OCI-LY7 (cell line): ENCODE measurements around the gene TEKT2. TPM values are rescaled to one million over a fixed set of nuclear protein-coding genes. Genes with fewer than 3 reads are reported as not detected.

Experiments used
- BruUV-seq: library from RNA; stranded (reverse); fragments of 400-500 nt; replicated peaks from 2 replicates; lab custom pipeline; 2021; lab: Mats Ljungman, UMichigan
- CTCF ChIA-PET: fragments of 300-600 bp; sonication (Branson Sonifier 250); formaldehyde crosslinking; loops from one replicate; lab custom pipeline; 2022; ENCODE audit warnings: antibody characterized with exemption; ENCODE audit not compliant: unreplicated experiment; lab: Charles Lee
- POLR2A ChIA-PET: fragments of 300-600 bp; sonication (Branson Sonifier 250); formaldehyde crosslinking; loops from one replicate; lab custom pipeline; 2022; ENCODE audit warnings: antibody characterized with exemption; lab: Charles Lee
- DNase-seq: peaks from one replicate; pipeline ENCODE4 v3.0.0-alpha.2; 2015; ENCODE audit warnings: low spot score
- H2AFZ ChIP-seq: fragments of 200-600 bp; sonication (generic), shearing (Covaris generic); 2 replicates; pipeline ENCODE4 v1.6.1; 2014; ENCODE audit warnings: mild to moderate bottlenecking, antibody characterized with exemption, low read length, moderate library complexity
- H3K27ac ChIP-seq: fragments of 200-600 bp; sonication (generic); 2 replicates; pipeline ENCODE4 v1.5.1; 2014; ENCODE audit warnings: mixed run types, low read depth, mild to moderate bottlenecking, moderate library complexity, low read length, inconsistent platforms; ENCODE audit not compliant: poor library complexity, severe bottlenecking
- H3K36me3 ChIP-seq: fragments of 200-600 bp; sonication (generic); 2 replicates; pipeline ENCODE4 v1.6.1; 2014; ENCODE audit warnings: mild to moderate bottlenecking, antibody characterized with exemption, low read length, moderate library complexity, mixed read lengths; ENCODE audit not compliant: insufficient read depth
- H3K4me1 ChIP-seq: fragments of 200-600 bp; sonication (generic); 2 replicates; pipeline ENCODE4 v1.5.1; 2014; ENCODE audit warnings: mild to moderate bottlenecking, low read length; ENCODE audit not compliant: insufficient read depth, poor library complexity, severe bottlenecking
- H3K4me2 ChIP-seq: fragments of 200-600 bp; sonication (generic); 2 replicates; pipeline ENCODE4 v1.6.1; 2014; ENCODE audit warnings: mild to moderate bottlenecking, low read length
- H3K4me3 ChIP-seq: fragments of 200-600 bp; sonication (generic); 2 replicates; pipeline ENCODE4 v1.5.1; 2014; ENCODE audit warnings: mild to moderate bottlenecking, low read depth, low read length; ENCODE audit not compliant: poor library complexity, severe bottlenecking
- H3K79me2 ChIP-seq: fragments of 200-600 bp; sonication (generic); 2 replicates; pipeline ENCODE4 v1.6.1; 2016; ENCODE audit warnings: low read depth, mild to moderate bottlenecking, low read length, moderate library complexity, mixed read lengths; ENCODE audit not compliant: insufficient read depth
- H3K9me2 ChIP-seq: fragments of 200-600 bp; sonication (generic); 2 replicates; pipeline ENCODE4 v1.6.1; 2016; ENCODE audit warnings: mild to moderate bottlenecking, low read length, mixed read lengths; ENCODE audit not compliant: insufficient read depth
- H3K9me3 ChIP-seq: fragments of 200-600 bp; sonication (generic); 2 replicates; pipeline ENCODE4 v1.6.1; 2014; ENCODE audit warnings: mild to moderate bottlenecking, mixed run types, low read length, mixed read lengths
- H4K20me1 ChIP-seq: fragments of 200-600 bp; sonication (generic); 2 replicates; pipeline ENCODE4 v1.6.1; 2014; ENCODE audit warnings: mild to moderate bottlenecking, antibody characterized with exemption, low read length, moderate library complexity, mixed read lengths; ENCODE audit not compliant: insufficient read depth
- EZH2phosphoT487 ChIP-seq: fragments of 200-600 bp; sonication (generic); IDR thresholded peaks from 2 replicates; pipeline ENCODE4 v1.6.1; 2018; ENCODE audit warnings: low read depth, borderline replicate concordance, mild to moderate bottlenecking, mixed run types, antibody characterized with exemption, low read length, moderate library complexity, mixed read lengths
- intact Hi-C: fragments of 100-400 bp; cut with micrococcal nuclease; formaldehyde crosslinking; loops from one replicate; pipeline ENCODE4 v1.10.0; 2022; ENCODE audit not compliant: unreplicated experiment
- total RNA-seq, 2 experiments: library from RNA; depleted of rRNA in 1 of 2; stranded (reverse); fragments of >200 nt in 1 of 2; shearing (Covaris generic) in 1 of 2; gene quantifications; 2 replicates each; pipeline ENCODE4 v1.2.3, GENCODE V29; 2014 to 2022
- TF ChIP-seq, protein P1 (sequence below): fragments of 200-600 bp; sonication (generic); conservative IDR thresholded peaks from 2 replicates; pipeline ENCODE4 v1.5.1; 2014; ENCODE audit warnings: mild to moderate bottlenecking, antibody characterized with exemption, low read length, moderate library complexity, mixed read lengths

The TEKT2 gene
- total RNA-seq, 2 experiments from 2014 or later, result not detected

DNA sequence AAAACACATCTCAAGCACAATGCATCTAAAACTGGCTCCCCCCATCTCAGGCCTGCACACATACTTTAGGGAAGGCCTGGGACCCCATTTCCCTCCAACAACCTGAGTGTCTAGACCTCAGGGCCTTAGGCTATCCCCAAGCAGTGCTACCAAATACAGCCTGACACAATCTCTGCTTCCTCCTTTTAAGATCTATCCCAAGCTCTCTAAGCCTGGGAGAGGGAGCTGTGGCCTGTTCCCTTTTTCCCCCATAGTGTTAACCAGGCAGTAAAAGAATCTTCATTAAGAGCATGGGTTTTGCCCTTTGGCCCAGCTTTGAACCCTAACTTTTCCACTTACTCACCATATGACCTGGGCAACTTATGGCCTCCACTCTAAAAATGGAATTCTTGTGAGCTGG lies 51.9 kb downstream of the TEKT2 start:
- POLR2A ChIA-PET, result no interaction called here

DNA sequence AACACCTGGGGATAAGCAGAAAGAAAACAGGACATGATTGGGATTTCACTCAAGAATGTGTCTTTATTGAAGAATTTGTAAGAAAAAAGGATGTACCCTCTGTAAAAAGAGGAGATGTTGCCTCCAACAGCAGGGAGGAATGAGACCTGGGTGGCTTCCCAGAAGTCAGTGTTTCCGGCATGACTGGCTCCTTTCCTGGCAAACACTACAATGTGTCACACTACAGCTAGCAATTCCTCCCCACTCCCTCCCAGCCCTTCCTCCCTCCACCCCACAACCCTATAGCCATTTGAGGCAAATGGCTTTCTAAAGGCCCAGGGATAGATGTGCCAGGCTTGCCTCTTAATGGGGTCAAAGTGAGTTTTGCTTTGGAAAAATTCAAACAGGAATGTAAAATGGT lies 52.6 kb downstream of the TEKT2 start:
- no peaks in the 10 kb centered on the region for H3K9me3 ChIP-seq
- H3K79me2 ChIP-seq, result no peaks in the 10 kb centered on the region
- DNase-seq, result no peak
- H3K4me2 ChIP-seq, result no peak overlapping the region
- no peaks in the 10 kb centered on the region for H3K4me1 ChIP-seq
- no peaks in the 10 kb centered on the region for H3K9me2 ChIP-seq
- CTCF ChIA-PET, result no interaction called here
- H2AFZ ChIP-seq, result no peak overlapping the region
- no TSS peak for BruUV-seq
- peaks cover 50% of the 10 kb centered on the region for H3K36me3 ChIP-seq
- no peak overlapping the region for H3K27ac ChIP-seq
- TF ChIP-seq EZH2phosphoT487, result no peak
- TF ChIP-seq, protein P1, sequence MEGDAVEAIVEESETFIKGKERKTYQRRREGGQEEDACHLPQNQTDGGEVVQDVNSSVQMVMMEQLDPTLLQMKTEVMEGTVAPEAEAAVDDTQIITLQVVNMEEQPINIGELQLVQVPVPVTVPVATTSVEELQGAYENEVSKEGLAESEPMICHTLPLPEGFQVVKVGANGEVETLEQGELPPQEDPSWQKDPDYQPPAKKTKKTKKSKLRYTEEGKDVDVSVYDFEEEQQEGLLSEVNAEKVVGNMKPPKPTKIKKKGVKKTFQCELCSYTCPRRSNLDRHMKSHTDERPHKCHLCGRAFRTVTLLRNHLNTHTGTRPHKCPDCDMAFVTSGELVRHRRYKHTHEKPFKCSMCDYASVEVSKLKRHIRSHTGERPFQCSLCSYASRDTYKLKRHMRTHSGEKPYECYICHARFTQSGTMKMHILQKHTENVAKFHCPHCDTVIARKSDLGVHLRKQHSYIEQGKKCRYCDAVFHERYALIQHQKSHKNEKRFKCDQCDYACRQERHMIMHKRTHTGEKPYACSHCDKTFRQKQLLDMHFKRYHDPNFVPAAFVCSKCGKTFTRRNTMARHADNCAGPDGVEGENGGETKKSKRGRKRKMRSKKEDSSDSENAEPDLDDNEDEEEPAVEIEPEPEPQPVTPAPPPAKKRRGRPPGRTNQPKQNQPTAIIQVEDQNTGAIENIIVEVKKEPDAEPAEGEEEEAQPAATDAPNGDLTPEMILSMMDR, result no peak
- intact Hi-C loops, result no loop called here
- POLR2A ChIA-PET, result no interaction called here
- H3K4me3 ChIP-seq, result no peak overlapping the region
- no peaks in the 10 kb centered on the region for H4K20me1 ChIP-seq

More for the DNA sequence above, 51.9 kb downstream of the TEKT2 start:
- no peaks in the 10 kb centered on the region for H3K4me1 ChIP-seq
- H3K4me2 ChIP-seq, result no peak overlapping the region
- H3K36me3 ChIP-seq, result peaks cover 47% of the 10 kb centered on the region
- H4K20me1 ChIP-seq, result no peaks in the 10 kb centered on the region
- H3K4me3 ChIP-seq, result no peak overlapping the region
- intact Hi-C loops, result no loop called here
- TF ChIP-seq, protein P1, result no peak
- TF ChIP-seq EZH2phosphoT487, result no peak
- CTCF ChIA-PET, result interaction anchor here (1.0 to 1.6 kb wide), 4 partner anchors 25 to 52 kb away, joined by 3 to 4 read pairs (median 3); no protein-coding TSS in a partner anchor
- H2AFZ ChIP-seq, result no peak overlapping the region
- H3K9me3 ChIP-seq, result no peaks in the 10 kb centered on the region
- no peaks in the 10 kb centered on the region for H3K79me2 ChIP-seq
- no peak overlapping the region for H3K27ac ChIP-seq
- no peaks in the 10 kb centered on the region for H3K9me2 ChIP-seq
- BruUV-seq, result no TSS peak
- no peak for DNase-seq

DNA sequence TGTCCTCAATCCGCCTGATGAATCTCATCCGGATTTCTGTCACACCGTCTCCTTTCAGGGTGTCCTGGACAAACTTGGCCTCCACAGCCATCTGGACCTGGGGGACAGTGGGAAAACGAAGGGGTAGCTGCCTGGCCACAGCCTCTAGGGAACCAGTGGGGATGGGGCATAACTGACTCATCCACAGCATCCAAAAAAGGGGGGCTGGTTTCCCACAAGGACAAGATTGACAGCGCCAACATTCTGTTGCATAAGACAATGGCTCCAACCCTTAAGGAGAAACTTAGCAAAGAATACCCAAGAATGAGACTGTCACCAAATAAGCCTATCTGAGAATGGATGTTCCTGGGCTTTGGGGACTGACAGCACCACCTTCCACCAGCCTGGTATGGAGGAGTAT lies 53.3 kb downstream of the TEKT2 start:
- POLR2A ChIA-PET, result no interaction called here
- intact Hi-C loops, result no loop called here

More for the DNA sequence above, 53.3 kb downstream of the TEKT2 start:
- no peak for TF ChIP-seq EZH2phosphoT487
- TF ChIP-seq, protein P1, result no peak
- CTCF ChIA-PET, result no interaction called here
- H3K9me3 ChIP-seq, result no peaks in the 10 kb centered on the region
- H4K20me1 ChIP-seq, result no peaks in the 10 kb centered on the region
- no peak overlapping the region for H2AFZ ChIP-seq
- no peaks in the 10 kb centered on the region for H3K4me1 ChIP-seq
- no peak overlapping the region for H3K4me3 ChIP-seq
- no peak for DNase-seq
- H3K4me2 ChIP-seq, result no peak overlapping the region
- BruUV-seq, result no TSS peak
- H3K79me2 ChIP-seq, result peaks cover 3% of the 10 kb centered on the region; the same call in 1 of the 2 replicates
- H3K27ac ChIP-seq, result no peak overlapping the region
- peaks cover 50% of the 10 kb centered on the region for H3K36me3 ChIP-seq
- H3K9me2 ChIP-seq, result no peaks in the 10 kb centered on the region
